ENCODE measurements around the gene AP1G2.

Gene AP1G2

GRCh38 chr14:23556700-23557440 is 10.7 kb downstream of the AP1G2 start:
- no peak for DNase-seq

GRCh38 chr14:23555882-23556699 is 11.5 kb downstream of the AP1G2 start, which contains the start of gene THTPA:
TSS of gene THTPA (plus strand) at chr14:23556271. CDS start at chr14:23556758, 487 bp downstream.
- DNase-seq: peak; percentile 68 to 88 (median 79)

- no peak for DNase-seq
These were observed 12.1 kb downstream of the AP1G2 start for GRCh38 chr14:23555533-23555881.

- DNase-seq: peak; percentile 35 to 67 (median 46)
These were observed 16.1 kb downstream of the AP1G2 start, which contains the start of gene ZFHX2 for GRCh38 chr14:23551266-23552028. TSS of gene ZFHX2 (minus strand) at chr14:23551765. CDS start at chr14:23535325, 16,440 bp downstream.

- no peak for DNase-seq
These were observed 16.8 kb downstream of the AP1G2 start for GRCh38 chr14:23550812-23551265.

- DNase-seq: no peak
These were observed 17.3 kb downstream of the AP1G2 start for GRCh38 chr14:23550131-23550811.

GRCh38 chr14:23548351-23549318 is 19.0 kb downstream of the AP1G2 start:
- no peak for DNase-seq

GRCh38 chr14:23547924-23548323 is 19.7 kb downstream of the AP1G2 start:
- DNase-seq: no peak

GRCh38 chr14:23546450-23547035 is 21.0 kb downstream of the AP1G2 start:
- no peak for DNase-seq

GRCh38 chr14:23545740-23546365 is 21.7 kb downstream of the AP1G2 start:
- no peak for DNase-seq

- no peak for DNase-seq
These were observed 22.8 kb downstream of the AP1G2 start for GRCh38 chr14:23544511-23545447.

GRCh38 chr14:23543403-23543802 is 24.2 kb downstream of the AP1G2 start:
- no peak for DNase-seq

GRCh38 chr14:23542261-23542660 is 25.3 kb downstream of the AP1G2 start:
- no peak for DNase-seq

GRCh38 chr14:23540141-23540469 is 27.5 kb downstream of the AP1G2 start:
- DNase-seq: no peak

- DNase-seq: no peak
These were observed 28.1 kb downstream of the AP1G2 start for GRCh38 chr14:23539248-23540140.

- no peak for DNase-seq
These were observed 28.8 kb downstream of the AP1G2 start for GRCh38 chr14:23538785-23539184.

- DNase-seq: no peak
These were observed 29.4 kb downstream of the AP1G2 start for GRCh38 chr14:23538050-23538718.

All from activated naive CD4-positive, alpha-beta T cell (primary cell).